Endothelial cell of umbilical vein (primary cell): ENCODE data around the gene LAMTOR4. TPM values are rescaled to one million over a fixed set of nuclear protein-coding genes. Genes with fewer than 3 reads are reported as not detected.
A peak's percentile ranks its signal among the peaks of the same experiment; 100 is the strongest.

Experiments
- BruUV-seq: library from RNA; stranded (reverse); fragments of 400-500 nt; replicated peaks from 2 replicates; lab custom pipeline; 2021; lab: Mats Ljungman, UMichigan
- CTCF ChIA-PET: fragments of 300-600, 350-600 bp; sonication (Branson Sonifier 250); formaldehyde crosslinking; loops from one replicate; lab custom pipeline; 2021; ENCODE audit warnings: antibody characterized with exemption, inconsistent platforms; lab: Charles Lee
- POLR2A ChIA-PET: fragments of 300-600, 350-600 bp; sonication (Branson Sonifier 250); formaldehyde crosslinking; loops from one replicate; lab custom pipeline; 2021; ENCODE audit warnings: antibody characterized with exemption, inconsistent platforms; lab: Charles Lee
- DNase-seq: peaks from one replicate; pipeline ENCODE4 v3.0.0-alpha.2; 2011; ENCODE audit warnings: low read depth, low spot score
- FAIRE-seq: peaks from 2 replicates; lab custom pipeline; 2011; peaks lifted over from hg19 to GRCh38; lab: Jason Lieb, UNC
- H2AFZ ChIP-seq: 2 replicates; pipeline ENCODE4 v1.6.0; 2012; ENCODE audit warnings: low read depth, low read length, control low read depth, inconsistent platforms
- H3K27ac ChIP-seq: 2 replicates; pipeline ENCODE4 v1.5.1; 2011; ENCODE audit warnings: low read depth, mild to moderate bottlenecking, control low read depth, low read length, moderate library complexity; ENCODE audit not compliant: insufficient read depth
- H3K27me3 ChIP-seq, 2 experiments: 2 replicates each; pipeline versions ENCODE4 v1.6.0 to v1.6.1; 2011; ENCODE audit warnings: low read length in 2 of 2, mixed read lengths in 1 of 2; ENCODE audit not compliant: control insufficient read depth in 2 of 2, insufficient read depth in 2 of 2
- H3K36me3 ChIP-seq, 2 experiments: 2 replicates in 1 of 2; 3 replicates in 1 of 2; pipeline ENCODE4 v1.5.1; 2011; ENCODE audit warnings: low read length in 2 of 2, mild to moderate bottlenecking in 1 of 2, moderate library complexity in 1 of 2; ENCODE audit not compliant: control insufficient read depth in 2 of 2, insufficient read depth in 2 of 2; ENCODE audit errors: extremely low read depth in 1 of 2
- H3K4me1 ChIP-seq: 3 replicates; pipeline ENCODE4 v1.5.1; 2011; ENCODE audit warnings: mild to moderate bottlenecking, low read length; ENCODE audit not compliant: control insufficient read depth, insufficient read depth; ENCODE audit errors: extremely low read depth
- H3K4me2 ChIP-seq: 2 replicates; pipeline ENCODE4 v1.6.1; 2011; ENCODE audit warnings: low read length, control low read depth, mixed read lengths; ENCODE audit not compliant: insufficient read depth
- H3K4me3 ChIP-seq, 3 experiments: fragments of 200-600 bp in 1 of 3; sonication (generic), shearing (Covaris generic) in 1 of 3; replicated peaks in 1 of 3; 2 replicates each; pipeline ENCODE4 v1.5.1; 2011 to 2016; ENCODE audit warnings: control low read depth in 3 of 3, low read length in 3 of 3, mild to moderate bottlenecking in 2 of 3, inconsistent platforms in 1 of 3, low read depth in 1 of 3, moderate library complexity in 1 of 3; ENCODE audit not compliant: insufficient read depth in 1 of 3
- H3K79me2 ChIP-seq: 2 replicates; pipeline ENCODE4 v1.6.0; 2012; ENCODE audit warnings: low read length, inconsistent platforms; ENCODE audit not compliant: control insufficient read depth, insufficient read depth
- H3K9ac ChIP-seq: replicated peaks from 2 replicates; pipeline ENCODE3; 2011; ENCODE audit warnings: low read length, control low read depth; ENCODE audit not compliant: insufficient read depth; ENCODE audit errors: extremely low read depth
- H3K9me1 ChIP-seq: replicated peaks from 3 replicates; pipeline ENCODE4 v1.6.0; 2011; ENCODE audit warnings: mild to moderate bottlenecking, low read length; ENCODE audit not compliant: control insufficient read depth, insufficient read depth; ENCODE audit errors: extremely low read depth
- H3K9me3 ChIP-seq: replicated peaks from 2 replicates; pipeline ENCODE4 v1.5.1; 2012; ENCODE audit warnings: low read length, inconsistent platforms; ENCODE audit not compliant: control insufficient read depth, insufficient read depth
- H4K20me1 ChIP-seq: replicated peaks from 2 replicates; pipeline ENCODE3; 2011; ENCODE audit warnings: mild to moderate bottlenecking, low read length; ENCODE audit not compliant: control insufficient read depth, insufficient read depth; ENCODE audit errors: extremely low read depth
- EZH2 ChIP-seq: IDR thresholded peaks from 2 replicates; pipeline ENCODE4 v1.6.1; 2012; ENCODE audit warnings: borderline replicate concordance, low read depth, mild to moderate bottlenecking, moderate library complexity, low read length, inconsistent platforms; ENCODE audit not compliant: severe bottlenecking
- FOS ChIP-seq: IDR thresholded peaks from 2 replicates; pipeline ENCODE4 v1.6.1; 2011; ENCODE audit warnings: mild to moderate bottlenecking, low read length, moderate library complexity, borderline replicate concordance; ENCODE audit not compliant: insufficient read depth
- GATA2 ChIP-seq: IDR thresholded peaks from 2 replicates; pipeline ENCODE4 v1.7.0; 2011; ENCODE audit warnings: low read depth, mild to moderate bottlenecking, moderate library complexity, mixed read lengths, low read length; ENCODE audit not compliant: insufficient read length, insufficient read depth
- JUN ChIP-seq: IDR thresholded peaks from 2 replicates; pipeline ENCODE4 v1.6.1; 2011; ENCODE audit warnings: borderline replicate concordance, low read depth; ENCODE audit not compliant: insufficient read length, insufficient read depth
- MYC ChIP-seq: IDR thresholded peaks from one replicate; pipeline ENCODE4 v1.6.1; 2011; ENCODE audit warnings: mild to moderate bottlenecking, low read depth, low read length
- POLR2A ChIP-seq: IDR thresholded peaks from 2 replicates; pipeline ENCODE4 v1.6.1; 2012; ENCODE audit warnings: low read depth, mild to moderate bottlenecking, control low read depth, low read length
- POLR2AphosphoS5 ChIP-seq: IDR thresholded peaks from 2 replicates; pipeline ENCODE4 v1.6.1; 2012; ENCODE audit warnings: low read depth, mild to moderate bottlenecking, control low read depth, low read length, moderate library complexity; ENCODE audit not compliant: insufficient read depth
- dilution Hi-C: fragments of 300-500 bp; cut with MboI; formaldehyde crosslinking; loops from one replicate; pipeline ENCODE4 v1.15.0; 2019; ENCODE audit warnings: low sequenced_read_pairs; ENCODE audit not compliant: extremely low pct_ligation_motif_present
- intact Hi-C: fragments of 100-400 bp; cut with micrococcal nuclease; formaldehyde crosslinking; loops from one replicate; pipeline ENCODE4 v1.10.0; 2022
- polyA plus RNA-seq, 4 experiments: library from polyadenylated mRNA; depleted of rRNA in 3 of 4; stranded (reverse) in 3 of 4; unstranded in 1 of 4; fragments of >200 nt; gene quantifications; 2 replicates each; pipeline versions ENCODE4 v1.2.1 to v1.2.3, GENCODE V29; 2011 to 2012; ENCODE audit warnings: missing spikeins in 1 of 4
- total RNA-seq: library from RNA; stranded (reverse); gene quantifications from 2 replicates; pipeline ENCODE4 v1.2.3, GENCODE V29; 2021
- TF ChIP-seq, protein P1 (sequence below), 2 donors: IDR thresholded peaks; 1 replicate in 1 of 2; 2 replicates in 1 of 2; pipeline ENCODE4 v1.5.1; 2011; ENCODE audit warnings: low read length in 2 of 2, mild to moderate bottlenecking in 2 of 2, moderate library complexity in 2 of 2, control low read depth in 1 of 2, inconsistent platforms in 1 of 2, low read depth in 1 of 2; ENCODE audit not compliant: insufficient read depth in 1 of 2; ENCODE audit errors: extremely low read depth in 1 of 2
- TF ChIP-seq, protein P2 (sequence below): IDR thresholded peaks from 2 replicates; pipeline ENCODE4 v1.6.1; 2011; ENCODE audit not compliant: insufficient read depth, insufficient read length

LAMTOR4 gene
- total and polyA plus RNA-seq, 2 donors (not counting 3 experiments of a cell fraction or from before 2014, with no cell fraction given) = 139 to 520 TPM

DNA sequence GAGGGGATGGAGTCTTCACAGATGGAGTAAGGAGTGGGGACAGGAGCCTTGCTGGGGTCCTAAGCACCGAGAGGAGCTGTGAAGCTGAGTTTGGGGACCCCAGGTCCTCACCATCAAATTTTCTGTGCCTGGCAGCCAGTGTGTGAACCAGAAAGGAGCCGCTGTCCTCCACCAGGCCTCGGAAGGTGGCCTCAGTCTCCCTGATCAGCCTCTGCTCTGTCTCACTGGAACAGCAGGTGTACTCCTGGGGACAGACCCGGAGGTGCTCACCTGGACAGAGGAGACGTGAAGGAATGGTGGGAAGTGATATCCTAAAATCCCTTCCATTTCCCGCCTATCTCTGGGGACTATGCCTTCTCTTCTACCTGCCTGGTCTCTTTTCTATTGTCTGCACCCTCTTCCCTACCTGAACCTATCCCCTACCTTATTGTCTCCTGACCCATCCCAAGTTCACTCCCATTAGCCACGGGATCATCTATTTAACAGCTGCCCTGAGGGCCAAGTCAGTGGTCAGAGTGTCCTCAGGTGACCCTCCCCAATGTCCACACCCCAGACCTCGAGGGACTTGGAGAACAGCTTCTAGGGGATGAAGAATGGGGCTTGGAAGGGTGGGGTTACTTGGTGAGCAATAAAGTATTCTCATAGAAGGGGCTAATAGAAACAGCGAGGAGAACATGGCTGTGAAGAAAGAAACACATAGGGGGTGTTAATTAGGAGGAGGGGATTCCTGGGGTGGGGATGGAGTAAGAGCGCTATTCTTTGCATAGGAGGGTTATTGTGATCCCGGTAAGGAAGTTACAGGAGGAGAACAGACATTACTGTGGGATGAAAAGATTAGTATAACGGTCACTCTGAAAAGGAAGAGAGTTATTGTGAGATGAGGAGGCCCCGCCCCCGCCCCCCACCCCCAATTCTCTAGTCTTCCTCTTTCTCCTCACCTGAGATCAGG is 27.7 kb downstream of the LAMTOR4 start:
- peak overlapping the region; percentile 89 for H3K4me2 ChIP-seq
- peaks cover 2 to 4% of the 10 kb centered on the region in 2 experiments for H3K27me3 ChIP-seq
- intact Hi-C loops (loop anchor here (1.0 to 2.0 kb wide), 2 partner anchors 18 to 76 kb away; partner anchors contain the start of genes AP4M1, MCM7 and TRAPPC14), dilution Hi-C loops (no loop called here)
- TF ChIP-seq MYC (no peak), EZH2 (no peak), POLR2AphosphoS5 (no peak), JUN (no peak), FOS (no peak), GATA2 (no peak), POLR2A (no peak)
- TF ChIP-seq, protein P1, sequence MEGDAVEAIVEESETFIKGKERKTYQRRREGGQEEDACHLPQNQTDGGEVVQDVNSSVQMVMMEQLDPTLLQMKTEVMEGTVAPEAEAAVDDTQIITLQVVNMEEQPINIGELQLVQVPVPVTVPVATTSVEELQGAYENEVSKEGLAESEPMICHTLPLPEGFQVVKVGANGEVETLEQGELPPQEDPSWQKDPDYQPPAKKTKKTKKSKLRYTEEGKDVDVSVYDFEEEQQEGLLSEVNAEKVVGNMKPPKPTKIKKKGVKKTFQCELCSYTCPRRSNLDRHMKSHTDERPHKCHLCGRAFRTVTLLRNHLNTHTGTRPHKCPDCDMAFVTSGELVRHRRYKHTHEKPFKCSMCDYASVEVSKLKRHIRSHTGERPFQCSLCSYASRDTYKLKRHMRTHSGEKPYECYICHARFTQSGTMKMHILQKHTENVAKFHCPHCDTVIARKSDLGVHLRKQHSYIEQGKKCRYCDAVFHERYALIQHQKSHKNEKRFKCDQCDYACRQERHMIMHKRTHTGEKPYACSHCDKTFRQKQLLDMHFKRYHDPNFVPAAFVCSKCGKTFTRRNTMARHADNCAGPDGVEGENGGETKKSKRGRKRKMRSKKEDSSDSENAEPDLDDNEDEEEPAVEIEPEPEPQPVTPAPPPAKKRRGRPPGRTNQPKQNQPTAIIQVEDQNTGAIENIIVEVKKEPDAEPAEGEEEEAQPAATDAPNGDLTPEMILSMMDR (IDR thresholded peaks at IDR 0.05; ENCODE audit: extremely low read depth in 1 of 2, insufficient read depth in 1 of 2, low read depth in 1 of 2, low read length in 2 of 2) = no peak
- TF ChIP-seq, protein P2, sequence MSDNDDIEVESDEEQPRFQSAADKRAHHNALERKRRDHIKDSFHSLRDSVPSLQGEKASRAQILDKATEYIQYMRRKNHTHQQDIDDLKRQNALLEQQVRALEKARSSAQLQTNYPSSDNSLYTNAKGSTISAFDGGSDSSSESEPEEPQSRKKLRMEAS = no peak
- peak overlapping the region; percentile 99 for H2AFZ ChIP-seq
- FAIRE-seq (no peak), DNase-seq (no peak)
- peak overlapping the region; percentile 47 for H3K27ac ChIP-seq
- H3K4me3 ChIP-seq = peak overlapping the region; percentile 76 to 99 (median 91)
- no peaks in the 10 kb centered on the region for H3K9me3 ChIP-seq
- H3K4me1 ChIP-seq = peaks cover 5% of the 10 kb centered on the region
- H3K9me1 ChIP-seq = no peaks in the 10 kb centered on the region
- ChIA-PET CTCF (interaction anchor here (0.9 to 1.9 kb wide), 3 partner anchors 10 to 14 kb away, joined by 5 to 17 read pairs (median 7); partner anchors contain the start of gene GAL3ST4), POLR2A (interaction anchor here (0.6 to 0.9 kb wide), 3 partner anchors 11 to 158 kb away, joined by 3 to 5 read pairs (median 3); no protein-coding TSS in a partner anchor)
- H3K9ac ChIP-seq = peak overlapping the region; percentile 92
- TSS peak; percentile 53 for BruUV-seq
- peaks cover 0 to 3% of the 10 kb centered on the region in 2 experiments for H3K36me3 ChIP-seq
- H3K79me2 ChIP-seq = peaks cover 4% of the 10 kb centered on the region
- no peaks in the 10 kb centered on the region for H4K20me1 ChIP-seq
